Measurements from ENCODE around the gene SELENON. TPM values are rescaled to one million over a fixed set of nuclear protein-coding genes. Genes with fewer than 3 reads are reported as not detected.

The SELENON gene
- total and polyA plus RNA-seq, 9 of the 15 experiments (the other 6 are each of a cell fraction or from before 2014, with no cell fraction given), result 0.43 to 26.7 (median 7.0) TPM

DNA sequence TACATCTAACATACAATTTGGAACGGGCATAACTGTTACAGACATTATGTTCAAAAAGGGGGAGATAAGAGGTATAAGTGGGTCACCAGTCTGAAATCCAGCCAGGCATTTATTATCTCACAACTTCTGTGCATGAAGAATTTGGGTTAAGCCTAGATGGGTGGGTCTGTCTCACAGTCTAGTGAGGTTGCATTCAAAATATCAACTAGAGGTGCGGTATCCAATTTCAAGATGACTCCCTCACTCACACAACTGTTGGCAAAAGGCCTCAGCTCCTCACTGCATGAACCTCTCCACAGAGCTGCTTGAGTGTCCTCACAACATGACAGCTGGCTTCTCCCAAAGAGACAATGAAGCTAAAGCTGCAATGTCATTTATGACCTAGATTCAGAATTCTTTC is 54.6 kb downstream of the SELENON start (continued):
- TF ChIP-seq, protein P1, sequence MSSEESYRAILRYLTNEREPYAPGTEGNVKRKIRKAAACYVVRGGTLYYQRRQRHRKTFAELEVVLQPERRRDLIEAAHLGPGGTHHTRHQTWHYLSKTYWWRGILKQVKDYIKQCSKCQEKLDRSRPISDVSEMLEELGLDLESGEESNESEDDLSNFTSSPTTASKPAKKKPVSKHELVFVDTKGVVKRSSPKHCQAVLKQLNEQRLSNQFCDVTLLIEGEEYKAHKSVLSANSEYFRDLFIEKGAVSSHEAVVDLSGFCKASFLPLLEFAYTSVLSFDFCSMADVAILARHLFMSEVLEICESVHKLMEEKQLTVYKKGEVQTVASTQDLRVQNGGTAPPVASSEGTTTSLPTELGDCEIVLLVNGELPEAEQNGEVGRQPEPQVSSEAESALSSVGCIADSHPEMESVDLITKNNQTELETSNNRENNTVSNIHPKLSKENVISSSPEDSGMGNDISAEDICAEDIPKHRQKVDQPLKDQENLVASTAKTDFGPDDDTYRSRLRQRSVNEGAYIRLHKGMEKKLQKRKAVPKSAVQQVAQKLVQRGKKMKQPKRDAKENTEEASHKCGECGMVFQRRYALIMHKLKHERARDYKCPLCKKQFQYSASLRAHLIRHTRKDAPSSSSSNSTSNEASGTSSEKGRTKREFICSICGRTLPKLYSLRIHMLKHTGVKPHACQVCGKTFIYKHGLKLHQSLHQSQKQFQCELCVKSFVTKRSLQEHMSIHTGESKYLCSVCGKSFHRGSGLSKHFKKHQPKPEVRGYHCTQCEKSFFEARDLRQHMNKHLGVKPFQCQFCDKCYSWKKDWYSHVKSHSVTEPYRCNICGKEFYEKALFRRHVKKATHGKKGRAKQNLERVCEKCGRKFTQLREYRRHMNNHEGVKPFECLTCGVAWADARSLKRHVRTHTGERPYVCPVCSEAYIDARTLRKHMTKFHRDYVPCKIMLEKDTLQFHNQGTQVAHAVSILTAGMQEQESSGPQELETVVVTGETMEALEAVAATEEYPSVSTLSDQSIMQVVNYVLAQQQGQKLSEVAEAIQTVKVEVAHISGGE (CRISPR knock-in tag; IDR thresholded peaks at IDR 0.05), result no peak
- peak; percentile 25; the same call in 1 of the 2 replicates for TF ChIP-seq SMARCE1 (IDR thresholded peaks at IDR 0.05)
- TF ChIP-seq, protein P2, sequence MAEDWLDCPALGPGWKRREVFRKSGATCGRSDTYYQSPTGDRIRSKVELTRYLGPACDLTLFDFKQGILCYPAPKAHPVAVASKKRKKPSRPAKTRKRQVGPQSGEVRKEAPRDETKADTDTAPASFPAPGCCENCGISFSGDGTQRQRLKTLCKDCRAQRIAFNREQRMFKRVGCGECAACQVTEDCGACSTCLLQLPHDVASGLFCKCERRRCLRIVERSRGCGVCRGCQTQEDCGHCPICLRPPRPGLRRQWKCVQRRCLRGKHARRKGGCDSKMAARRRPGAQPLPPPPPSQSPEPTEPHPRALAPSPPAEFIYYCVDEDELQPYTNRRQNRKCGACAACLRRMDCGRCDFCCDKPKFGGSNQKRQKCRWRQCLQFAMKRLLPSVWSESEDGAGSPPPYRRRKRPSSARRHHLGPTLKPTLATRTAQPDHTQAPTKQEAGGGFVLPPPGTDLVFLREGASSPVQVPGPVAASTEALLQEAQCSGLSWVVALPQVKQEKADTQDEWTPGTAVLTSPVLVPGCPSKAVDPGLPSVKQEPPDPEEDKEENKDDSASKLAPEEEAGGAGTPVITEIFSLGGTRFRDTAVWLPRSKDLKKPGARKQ (CRISPR knock-in tag; IDR thresholded peaks at IDR 0.05), result no peak
- no peak for TF ChIP-seq ZKSCAN1 (IDR thresholded peaks at IDR 0.05; ENCODE audit: low read depth, low read length)
- no peak for TF ChIP-seq RUNX1 (IDR thresholded peaks at IDR 0.05; ENCODE audit: low read depth)
- peak; percentile 46; the same call in 1 of the 2 replicates for TF ChIP-seq ARID1B (IDR thresholded peaks at IDR 0.05)
- TF ChIP-seq SP1 (CRISPR knock-in tag; IDR thresholded peaks at IDR 0.05), result no peak
- no peak for TF ChIP-seq HNRNPUL1 (IDR thresholded peaks at IDR 0.05; ENCODE audit: low read length)
- 0 out of 2 replicates have a peak, but pooled peaks have one; percentile 13 for TF ChIP-seq NFIC (IDR thresholded peaks at IDR 0.05)
- no peak for TF ChIP-seq EGR1 (conservative IDR thresholded peaks at IDR 0.05)
- no peak for TF ChIP-seq SOX6 (IDR thresholded peaks at IDR 0.05)
- TF ChIP-seq ZBED1 (IDR thresholded peaks at IDR 0.05), result no peak
- TF ChIP-seq TARDBP (IDR thresholded peaks at IDR 0.05), result no peak
- TF ChIP-seq RBM14 (IDR thresholded peaks at IDR 0.05; ENCODE audit: borderline replicate concordance, insufficient read depth, low read depth, low read length), result no peak
- TF ChIP-seq, protein P3, sequence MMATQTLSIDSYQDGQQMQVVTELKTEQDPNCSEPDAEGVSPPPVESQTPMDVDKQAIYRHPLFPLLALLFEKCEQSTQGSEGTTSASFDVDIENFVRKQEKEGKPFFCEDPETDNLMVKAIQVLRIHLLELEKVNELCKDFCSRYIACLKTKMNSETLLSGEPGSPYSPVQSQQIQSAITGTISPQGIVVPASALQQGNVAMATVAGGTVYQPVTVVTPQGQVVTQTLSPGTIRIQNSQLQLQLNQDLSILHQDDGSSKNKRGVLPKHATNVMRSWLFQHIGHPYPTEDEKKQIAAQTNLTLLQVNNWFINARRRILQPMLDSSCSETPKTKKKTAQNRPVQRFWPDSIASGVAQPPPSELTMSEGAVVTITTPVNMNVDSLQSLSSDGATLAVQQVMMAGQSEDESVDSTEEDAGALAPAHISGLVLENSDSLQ (IDR thresholded peaks at IDR 0.05), result 0 out of 2 replicates have a peak, but pooled peaks have one; percentile 16
- TF ChIP-seq, protein P4, sequence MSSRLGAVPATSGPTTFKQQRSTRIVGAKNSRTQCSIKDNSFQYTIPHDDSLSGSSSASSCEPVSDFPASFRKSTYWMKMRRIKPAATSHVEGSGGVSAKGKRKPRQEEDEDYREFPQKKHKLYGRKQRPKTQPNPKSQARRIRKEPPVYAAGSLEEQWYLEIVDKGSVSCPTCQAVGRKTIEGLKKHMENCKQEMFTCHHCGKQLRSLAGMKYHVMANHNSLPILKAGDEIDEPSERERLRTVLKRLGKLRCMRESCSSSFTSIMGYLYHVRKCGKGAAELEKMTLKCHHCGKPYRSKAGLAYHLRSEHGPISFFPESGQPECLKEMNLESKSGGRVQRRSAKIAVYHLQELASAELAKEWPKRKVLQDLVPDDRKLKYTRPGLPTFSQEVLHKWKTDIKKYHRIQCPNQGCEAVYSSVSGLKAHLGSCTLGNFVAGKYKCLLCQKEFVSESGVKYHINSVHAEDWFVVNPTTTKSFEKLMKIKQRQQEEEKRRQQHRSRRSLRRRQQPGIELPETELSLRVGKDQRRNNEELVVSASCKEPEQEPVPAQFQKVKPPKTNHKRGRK (tag; IDR thresholded peaks at IDR 0.05), result no peak
- TF ChIP-seq TAF7 (tag; IDR thresholded peaks at IDR 0.05), result no peak
- TF ChIP-seq ZNF444 (CRISPR knock-in tag; IDR thresholded peaks at IDR 0.05), result no peak
- TF ChIP-seq SNRNP70 (optimal IDR thresholded peaks at IDR 0.05; ENCODE audit: low read depth, low read length), result no peak
- no peak for TF ChIP-seq RFX5 (IDR thresholded peaks at IDR 0.05; ENCODE audit: low read depth, low read length)
- no peak for TF ChIP-seq ZBTB17 (CRISPR knock-in tag; IDR thresholded peaks at IDR 0.05)

Measured in K562 (cell line).